ENCODE measurements around the gene ANKRD39.

ANKRD39 gene

GRCh38 chr2:96798733-96799622, 58.8 kb downstream of the ANKRD39 start:
- no peaks in the 10 kb centered on the region for H3K79me2 ChIP-seq (ENCODE audit: low read length)
- H3F3A ChIP-seq (ENCODE audit: insufficient read depth, low read length) = no peaks in the 10 kb centered on the region
- H3K9me3 ChIP-seq (replicated peaks; ENCODE audit: insufficient read depth, low read length) = no peaks in the 10 kb centered on the region
- no peaks in the 10 kb centered on the region for H3K36me3 ChIP-seq (replicated peaks; ENCODE audit: insufficient read depth, low read length)
- H2AFZ ChIP-seq (ENCODE audit: low read length) = no peak overlapping the region
- no peak for DNase-seq
- H3K4me1 ChIP-seq (ENCODE audit: low read length) = no peaks in the 10 kb centered on the region
- no peaks in the 10 kb centered on the region for H4K20me1 ChIP-seq (ENCODE audit: insufficient read depth, low read length)
- H3K9me2 ChIP-seq (replicated peaks; ENCODE audit: insufficient read depth, low read length) = no peaks in the 10 kb centered on the region
- no peak overlapping the region for H3K9ac ChIP-seq (ENCODE audit: low read length)
- H3K4me2 ChIP-seq (ENCODE audit: low read depth, low read length) = no peak overlapping the region
- no peak for TF ChIP-seq CTCF (IDR thresholded peaks at IDR 0.05; ENCODE audit: low read length)
- no peak for TF ChIP-seq EZH2phosphoT487 (IDR thresholded peaks at IDR 0.05; ENCODE audit: low read length)
- no peak for TF ChIP-seq EZH2 (optimal IDR thresholded peaks at IDR 0.05; ENCODE audit: low read depth, low read length)
- no peaks in the 10 kb centered on the region for H3K27me3 ChIP-seq (replicated peaks; ENCODE audit: insufficient read depth, low read length)
- no peak overlapping the region for H3K27ac ChIP-seq (ENCODE audit: low read length)
- no peak overlapping the region for H3K4me3 ChIP-seq (ENCODE audit: low read length)
